GM12878 (cell line): Measurements from ENCODE around the gene CFAP61. TPM values are rescaled to one million over a fixed set of nuclear protein-coding genes. Genes with fewer than 3 reads are reported as not detected.
A peak's percentile ranks its signal among the peaks of the same experiment; 100 is the strongest.

Experiments used
- ATAC-seq: fragments of 200-7000 bp; cut with Tn5 transposase; 3 replicates; pipeline ENCODE4 v1.9.1; 2020; ENCODE audit warnings: mild to moderate bottlenecking, moderate library complexity
- BruUV-seq: library from RNA; stranded (reverse); fragments of 400-500 nt; replicated peaks from 2 replicates; lab custom pipeline; 2021; lab: Mats Ljungman, UMichigan
- CTCF ChIA-PET: fragments of 300-600 bp; sonication (Branson Sonifier 250); formaldehyde crosslinking; extraction: SDS; loops from one replicate; lab custom pipeline; 2021; ENCODE audit warnings: inconsistent platforms; lab: Yijun Ruan, JAX
- POLR2A ChIA-PET: fragments of 350-600 bp; formaldehyde crosslinking; extraction: SDS; loops from one replicate; lab custom pipeline; 2021; ENCODE audit warnings: inconsistent platforms; lab: Charles Lee
- RAD21 ChIA-PET: fragments of 300-600 bp; sonication (Branson Sonifier 250); formaldehyde crosslinking; loops from one replicate; lab custom pipeline; 2023; ENCODE audit warnings: antibody characterized with exemption; ENCODE audit not compliant: unreplicated experiment; lab: Charles Lee
- SMC1A ChIA-PET: fragments of 300-600 bp; sonication (Branson Sonifier 250); formaldehyde crosslinking; loops from one replicate; lab custom pipeline; 2023; ENCODE audit not compliant: unreplicated experiment, uncharacterized antibody; lab: Charles Lee
- DNase-seq: peaks from one replicate; pipeline ENCODE4 v3.0.0-alpha.2; 2011; ENCODE audit warnings: low read depth, low spot score
- FAIRE-seq: peaks from 3 replicates; lab custom pipeline; 2011; peaks lifted over from hg19 to GRCh38; lab: Jason Lieb, UNC
- H2AFZ ChIP-seq: 2 replicates; pipeline ENCODE4 v1.6.0; 2011; ENCODE audit warnings: low read depth, low read length, control low read depth; ENCODE audit not compliant: control insufficient read depth
- H3K27ac ChIP-seq: 2 replicates; pipeline ENCODE4 v1.5.1; 2011; ENCODE audit warnings: control low read depth; ENCODE audit not compliant: control insufficient read depth, insufficient read depth
- H3K27me3 ChIP-seq, 2 experiments: replicated peaks in 1 of 2; 2 replicates each; pipeline versions ENCODE4 v1.6.0 to v1.6.1; 2011; ENCODE audit warnings: low read length in 1 of 2; ENCODE audit not compliant: control insufficient read depth in 2 of 2, insufficient read depth in 2 of 2
- H3K36me3 ChIP-seq, 2 experiments: 2 replicates each; pipeline ENCODE4 v1.5.1; 2011; ENCODE audit warnings: low read length in 1 of 2; ENCODE audit not compliant: control insufficient read depth in 2 of 2, insufficient read depth in 2 of 2
- H3K4me1 ChIP-seq: 2 replicates; pipeline ENCODE4 v1.6.1; 2011; ENCODE audit warnings: mild to moderate bottlenecking, low read length, moderate library complexity, mixed read lengths; ENCODE audit not compliant: control insufficient read depth, insufficient read depth
- H3K4me2 ChIP-seq: 2 replicates; pipeline ENCODE4 v1.6.0; 2011; ENCODE audit warnings: control low read depth; ENCODE audit not compliant: control insufficient read depth, insufficient read depth
- H3K4me3 ChIP-seq: fragments of 200-600 bp; sonication (generic); 2 replicates; pipeline ENCODE4 v1.5.1; 2016
- H3K79me2 ChIP-seq: 2 replicates; pipeline ENCODE4 v1.6.0; 2011; ENCODE audit warnings: low read length; ENCODE audit not compliant: control insufficient read depth, insufficient read depth
- H3K9ac ChIP-seq: 2 replicates; pipeline ENCODE4 v1.8.0; 2011; ENCODE audit warnings: low read length, control low read depth, mixed read lengths; ENCODE audit not compliant: control insufficient read depth, insufficient read depth
- H3K9me3 ChIP-seq: replicated peaks from 3 replicates; pipeline ENCODE4 v1.5.1; 2011; ENCODE audit warnings: mild to moderate bottlenecking, low read length; ENCODE audit not compliant: control insufficient read depth, insufficient read depth
- H4K20me1 ChIP-seq: 2 replicates; pipeline ENCODE4 v1.6.0; 2011; ENCODE audit not compliant: control insufficient read depth, insufficient read depth
- BHLHE40 ChIP-seq, 2 experiments: fragments of 450-650 bp in 1 of 2; IDR thresholded peaks; 2 replicates each; pipeline ENCODE4 v1.6.1; 2011 to 2017; ENCODE audit warnings: low read depth in 2 of 2, borderline replicate concordance in 1 of 2, improper control_type of control experiment in 1 of 2, low read length in 1 of 2, mild to moderate bottlenecking in 1 of 2
- CEBPZ ChIP-seq: fragments of 150-350 bp; IDR thresholded peaks from 2 replicates; pipeline ENCODE4 v1.6.1; 2016; ENCODE audit warnings: low read depth, low read length
- ETV6 ChIP-seq, 2 experiments: fragments of 450-650 bp in 1 of 2; IDR thresholded peaks in 1 of 2; conservative IDR thresholded peaks in 1 of 2; 2 replicates each; pipeline ENCODE4 v1.6.1; 2014; ENCODE audit warnings: antibody characterized with exemption in 1 of 2, borderline replicate concordance in 1 of 2, low read depth in 1 of 2, mild to moderate bottlenecking in 1 of 2, moderate library complexity in 1 of 2
- NR2C2 ChIP-seq: IDR thresholded peaks from 2 replicates; pipeline ENCODE4 v1.6.1; 2011; ENCODE audit warnings: borderline replicate concordance, low read depth; ENCODE audit not compliant: control insufficient read depth, insufficient read length
- NR2F1 ChIP-seq: fragments of 450-650 bp; conservative IDR thresholded peaks from 2 replicates; pipeline ENCODE4 v1.6.1; 2017; ENCODE audit warnings: mild to moderate bottlenecking
- SREBF1 ChIP-seq: IDR thresholded peaks from 2 replicates; pipeline ENCODE4 v1.6.1; 2012; ENCODE audit warnings: mild to moderate bottlenecking, low read length
- SRF ChIP-seq, 2 experiments: IDR thresholded peaks; 2 replicates each; pipeline ENCODE4 v1.6.1; 2011; ENCODE audit warnings: low read depth in 2 of 2, low read length in 2 of 2, mild to moderate bottlenecking in 1 of 2, moderate library complexity in 1 of 2
- TBL1XR1 ChIP-seq: IDR thresholded peaks from 2 replicates; pipeline ENCODE4 v1.6.1; 2012; ENCODE audit warnings: low read depth, low read length, improper control_type of control experiment
- ZBED1 ChIP-seq: IDR thresholded peaks from 2 replicates; pipeline ENCODE4 v1.6.1; 2016; ENCODE audit warnings: borderline replicate concordance
- ZNF622 ChIP-seq: fragments of 450-650 bp; IDR thresholded peaks from 2 replicates; pipeline ENCODE4 v1.6.1; 2017; ENCODE audit warnings: mild to moderate bottlenecking, inconsistent platforms
- WGBS: methylation state at CpG from one replicate; pipeline ENCODE4 v1.1.6; 2016; ENCODE audit warnings: low lambda C conversion rate; ENCODE audit not compliant: insufficient replicate concordance, insufficient coverage; ENCODE audit errors: missing lambda C conversion rate; 5-methylcytosine and 5-hydroxymethylcytosine counted together
- in situ Hi-C: fragments of 300-500 bp; cut with MboI; formaldehyde crosslinking; loops from 9 replicates; pipeline ENCODE4 v1.14.3; 2018; ENCODE audit warnings: mixed read lengths
- intact Hi-C: fragments of 100-400 bp; cut with micrococcal nuclease; formaldehyde crosslinking; loops from one replicate; pipeline ENCODE4 v1.14.2; 2022; ENCODE audit not compliant: unreplicated experiment
- polyA plus RNA-seq, 11 experiments: library from polyadenylated mRNA; depleted of rRNA in 4 of 11; unstranded in 6 of 11; stranded (reverse) in 5 of 11; fragments of >200 nt; fragmentation: Nextera tagmentation in 4 of 11; fragmentation: Illumina TruSeq in 1 of 11; extraction: Ambion mirVana in 4 of 11; extraction: Trizol in 1 of 11; gene quantifications; 1 replicate in 1 of 11; 2 replicates in 10 of 11; pipeline versions ENCODE4 v1.2.1 to v1.2.3, GENCODE V29; 2011 to 2016; ENCODE audit warnings: inconsistent platforms in 2 of 11, missing spikeins in 2 of 11, low read depth in 1 of 11
- total RNA-seq, 4 experiments: library from RNA; depleted of rRNA in 3 of 4; stranded (reverse); fragments of >200 nt in 3 of 4; fragmentation: Illumina TruSeq in 1 of 4; extraction: Trizol in 1 of 4; gene quantifications; 2 replicates each; pipeline versions ENCODE4 v1.2.1 to v1.2.3, GENCODE V29; 2013 to 2021

The CFAP61 gene
- total and polyA plus RNA-seq, 10 of the 15 experiments (the other 5 are each of a cell fraction or from before 2014, with no cell fraction given): 0.11 to 0.41 (median 0.24) TPM; not detected in 7

DNA sequence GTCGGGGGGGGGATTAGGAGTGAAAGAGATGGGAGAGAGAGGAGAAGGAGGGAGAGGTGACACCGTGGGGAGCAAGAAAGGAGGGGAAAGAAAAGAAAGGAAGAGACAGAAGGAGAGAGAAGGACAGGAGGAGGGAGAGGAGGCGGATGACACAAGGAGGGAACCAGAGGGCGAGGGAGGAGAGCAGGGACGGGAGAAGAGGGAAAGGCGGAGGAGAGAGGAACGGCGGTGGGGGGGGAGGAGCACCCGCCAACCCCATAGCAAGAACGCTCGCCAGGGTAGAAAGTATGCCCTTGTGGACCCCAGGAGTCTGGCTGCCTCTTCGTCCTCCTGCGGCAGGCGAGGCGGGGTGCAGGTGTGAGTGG, 311.1 kb downstream of the CFAP61 start (continued):
- TF ChIP-seq CEBPZ (no peak), TBL1XR1 (no peak), NR2F1 (no peak), ZBED1 (no peak), SREBF1 (no peak)

DNA sequence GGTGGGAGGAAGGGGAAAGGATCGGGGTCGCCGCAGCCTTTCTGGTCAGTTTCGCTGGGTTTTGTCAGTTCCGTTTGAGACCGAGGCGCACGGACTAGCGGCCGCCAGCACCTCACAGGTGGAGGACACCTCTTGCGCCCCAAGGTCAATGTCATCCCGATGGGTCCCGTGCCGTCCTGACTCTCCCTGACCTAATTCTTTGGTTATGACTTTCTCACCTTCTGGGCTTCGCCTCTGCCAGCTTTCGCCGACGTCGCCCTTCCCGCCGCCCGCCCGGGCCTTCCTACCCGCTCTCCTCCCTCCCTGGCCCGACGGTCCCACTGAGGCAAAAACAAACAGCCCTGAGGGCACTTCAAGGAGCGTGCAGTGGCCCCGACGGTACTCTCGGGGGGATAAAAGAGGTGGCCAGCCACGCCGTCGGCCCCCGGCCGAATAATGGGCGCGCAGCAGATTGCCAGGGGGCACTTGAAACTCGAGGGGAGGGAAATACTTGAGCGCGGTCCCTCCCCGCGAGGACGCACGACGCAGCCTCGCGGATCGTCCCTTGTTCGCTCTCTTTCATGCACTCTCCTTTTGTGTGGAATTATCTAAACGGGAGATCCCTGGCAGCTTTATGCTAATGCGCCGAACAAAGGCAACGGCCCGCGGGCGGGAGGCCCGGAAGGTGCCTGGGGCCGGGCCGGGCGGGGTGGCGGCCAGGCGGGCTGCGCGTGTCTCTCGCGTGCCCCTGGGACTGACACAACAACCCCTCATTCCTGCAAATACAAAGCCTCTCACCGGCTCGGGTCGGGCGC, 311.7 kb downstream of the CFAP61 start:
- Histone ChIP-seq H3K4me3 (no peak overlapping the region), H3K27ac (no peak overlapping the region), H3K4me1 (no peaks in the 10 kb centered on the region), H3K4me2 (no peak overlapping the region), H3K27me3 (peaks cover 18 to 37% of the 10 kb centered on the region in 2 experiments), H4K20me1 (no peaks in the 10 kb centered on the region), H3K79me2 (no peaks in the 10 kb centered on the region), H3K9me3 (no peaks in the 10 kb centered on the region), H2AFZ (no peak overlapping the region), H3K36me3 (no peaks in the 10 kb centered on the region), H3K9ac (no peak overlapping the region)
- TF ChIP-seq NR2F1 (0 out of 2 replicates have a peak, but pooled peaks have one; percentile 13), NR2C2 (no peak), SRF (IDR thresholded peaks at IDR 0.05; ENCODE audit: low read depth in 2 of 2, low read length in 2 of 2) (no peak), ZNF622 (no peak), BHLHE40 (IDR thresholded peaks at IDR 0.05; ENCODE audit: borderline replicate concordance in 1 of 2, low read depth in 2 of 2, low read length in 1 of 2) (peak in 1 of 2 experiments; percentile 19; a peak in 1 of 4 replicates), ETV6 (conservative IDR thresholded peaks at IDR 0.05 in 1 of 2, IDR thresholded peaks at IDR 0.05 in 1 of 2; ENCODE audit: borderline replicate concordance in 1 of 2, low read depth in 1 of 2) (no peak)
- no peak for FAIRE-seq
- ChIA-PET SMC1A (no interaction called here), CTCF (no interaction called here), POLR2A (no interaction called here), RAD21 (no interaction called here)
- BruUV-seq: no TSS peak
- ATAC-seq: no peak; the same call in 2 of the 3 replicates
- in situ Hi-C loops (loop anchor here (5.0 kb wide), 1 partner anchor 203 kb away; no protein-coding TSS in a partner anchor), intact Hi-C loops (loop anchor here (10.0 kb wide), 2 partner anchors 121 to 279 kb away; no protein-coding TSS in a partner anchor)
- no peak for DNase-seq
- WGBS: 18% methylated on average over 60 of the region's 70 CpGs
